Testis (tissue), 2 donors: Measurements from ENCODE around the gene TENM4.

Source experiments
- POLR2A ChIP-seq: fragments of 450-650 bp; IDR thresholded peaks from one replicate; pipeline ENCODE4 v1.6.1; 2017; ENCODE audit warnings: antibody characterized with exemption, mild to moderate bottlenecking, moderate library complexity
- TF ChIP-seq, protein P1 (sequence below), 3 experiments: fragments of 450-650 bp in 2 of 3; fragments of 200-600 bp in 1 of 3; sonication (generic) in 1 of 3; IDR thresholded peaks; one replicate each; pipeline ENCODE4 v1.5.1; 2016 to 2019; ENCODE audit warnings: antibody characterized with exemption in 3 of 3, mild to moderate bottlenecking in 2 of 3, moderate library complexity in 1 of 3

DNA sequence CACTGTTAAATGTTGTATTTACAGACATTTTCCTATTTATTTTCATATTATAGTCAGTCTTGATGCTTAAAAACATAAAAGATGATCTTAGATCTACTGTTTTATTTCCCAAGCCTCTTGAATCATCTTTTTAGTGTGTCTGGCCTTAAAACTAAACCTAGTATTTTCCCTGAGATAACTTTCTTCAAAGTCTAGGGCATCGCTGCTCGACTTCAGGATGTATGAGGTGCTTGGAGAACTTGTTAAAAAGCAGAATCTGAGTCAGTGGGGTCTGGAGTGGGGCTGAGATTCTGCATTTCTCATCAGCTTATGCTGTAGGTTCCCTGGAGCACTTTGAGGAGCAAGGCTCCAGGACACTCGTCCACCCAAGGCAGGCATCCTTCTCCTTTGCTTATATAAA lies 404.9 kb downstream of the TENM4 start:
- TF ChIP-seq, protein P1, sequence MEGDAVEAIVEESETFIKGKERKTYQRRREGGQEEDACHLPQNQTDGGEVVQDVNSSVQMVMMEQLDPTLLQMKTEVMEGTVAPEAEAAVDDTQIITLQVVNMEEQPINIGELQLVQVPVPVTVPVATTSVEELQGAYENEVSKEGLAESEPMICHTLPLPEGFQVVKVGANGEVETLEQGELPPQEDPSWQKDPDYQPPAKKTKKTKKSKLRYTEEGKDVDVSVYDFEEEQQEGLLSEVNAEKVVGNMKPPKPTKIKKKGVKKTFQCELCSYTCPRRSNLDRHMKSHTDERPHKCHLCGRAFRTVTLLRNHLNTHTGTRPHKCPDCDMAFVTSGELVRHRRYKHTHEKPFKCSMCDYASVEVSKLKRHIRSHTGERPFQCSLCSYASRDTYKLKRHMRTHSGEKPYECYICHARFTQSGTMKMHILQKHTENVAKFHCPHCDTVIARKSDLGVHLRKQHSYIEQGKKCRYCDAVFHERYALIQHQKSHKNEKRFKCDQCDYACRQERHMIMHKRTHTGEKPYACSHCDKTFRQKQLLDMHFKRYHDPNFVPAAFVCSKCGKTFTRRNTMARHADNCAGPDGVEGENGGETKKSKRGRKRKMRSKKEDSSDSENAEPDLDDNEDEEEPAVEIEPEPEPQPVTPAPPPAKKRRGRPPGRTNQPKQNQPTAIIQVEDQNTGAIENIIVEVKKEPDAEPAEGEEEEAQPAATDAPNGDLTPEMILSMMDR (IDR thresholded peaks at IDR 0.05): no peak
- TF ChIP-seq POLR2A: no peak
